C4-2B (cell line): ENCODE measurements around the gene RPL35A.
A peak's percentile ranks its signal among the peaks of the same experiment; 100 is the strongest.

ENCODE experiments used
- H3K27ac ChIP-seq: fragments of 450-650 bp; 2 replicates; pipeline ENCODE4 v1.5.1; 2017
- CTCF ChIP-seq: fragments of 450-650 bp; conservative IDR thresholded peaks from 2 replicates; pipeline ENCODE4 v1.5.1; 2017; ENCODE audit warnings: mild to moderate bottlenecking
- ZFX ChIP-seq: fragments of 450-650 bp; IDR thresholded peaks from 2 replicates; pipeline ENCODE4 v1.6.1; 2017

Gene RPL35A

GRCh38 chr3:197955892-197956477 lies 6.0 kb downstream of the RPL35A start:
- no peak for TF ChIP-seq ZFX
- TF ChIP-seq CTCF = no peak
- no peak overlapping the region for H3K27ac ChIP-seq

GRCh38 chr3:197956626-197956988 lies 6.6 kb downstream of the RPL35A start:
- no peak overlapping the region for H3K27ac ChIP-seq
- TF ChIP-seq ZFX = no peak
- TF ChIP-seq CTCF = no peak

- no peak for TF ChIP-seq ZFX
- TF ChIP-seq CTCF = no peak
- H3K27ac ChIP-seq = no peak overlapping the region; the same call in 1 of the 2 replicates
These were observed 7.8 kb downstream of the RPL35A start for GRCh38 chr3:197957790-197958133.

- TF ChIP-seq ZFX (no peak), CTCF (no peak)
- H3K27ac ChIP-seq = peak overlapping the region; percentile 70
These were observed 8.4 kb downstream of the RPL35A start for GRCh38 chr3:197958346-197958745.

- H3K27ac ChIP-seq = peak overlapping the region; percentile 70
These were observed 8.9 kb downstream of the RPL35A start for GRCh38 chr3:197958848-197959247.

- peak overlapping the region; percentile 70 for H3K27ac ChIP-seq
- TF ChIP-seq CTCF (no peak), ZFX (no peak)
These were observed 9.5 kb downstream of the RPL35A start for GRCh38 chr3:197959500-197959890.

- TF ChIP-seq ZFX (peak; percentile 83), CTCF (no peak)
- H3K27ac ChIP-seq = peak within 1 kb of the TSS; percentile 70
These were observed 10.1 kb downstream of the RPL35A start, which contains the start of gene LMLN for GRCh38 chr3:197959891-197960693. Gene LMLN, plus strand, starts transcription at chr3:197960217. Its CDS starts 29 bp downstream, at chr3:197960246.
